ENCODE results near the gene TRIM73.
"Not testable (repeated sequence)": the region's sequence is repeated elsewhere in the genome, so short reads cannot be mapped to it uniquely, and the experiment has no call there.

TRIM73 gene

GRCh38 chr7:75397865-75398264 lies 2.4 kb downstream of the TRIM73 start:
- not testable (repeated sequence) for H3K4me1 ChIP-seq (ENCODE audit: low read length); H3K27ac ChIP-seq (ENCODE audit: low read length); H3K9ac ChIP-seq (ENCODE audit: low read length); H3K27me3 ChIP-seq (ENCODE audit: low read depth, low read length); H3K79me2 ChIP-seq (ENCODE audit: low read length); H3K4me2 ChIP-seq (ENCODE audit: low read length); H3K36me3 ChIP-seq (replicated peaks; ENCODE audit: low read depth, low read length); H2AFZ ChIP-seq (ENCODE audit: low read depth, low read length); H4K20me1 ChIP-seq (ENCODE audit: insufficient read depth, low read length); H3K4me3 ChIP-seq (ENCODE audit: low read length); H3K9me3 ChIP-seq (ENCODE audit: insufficient read depth, low read length)

DNA sequence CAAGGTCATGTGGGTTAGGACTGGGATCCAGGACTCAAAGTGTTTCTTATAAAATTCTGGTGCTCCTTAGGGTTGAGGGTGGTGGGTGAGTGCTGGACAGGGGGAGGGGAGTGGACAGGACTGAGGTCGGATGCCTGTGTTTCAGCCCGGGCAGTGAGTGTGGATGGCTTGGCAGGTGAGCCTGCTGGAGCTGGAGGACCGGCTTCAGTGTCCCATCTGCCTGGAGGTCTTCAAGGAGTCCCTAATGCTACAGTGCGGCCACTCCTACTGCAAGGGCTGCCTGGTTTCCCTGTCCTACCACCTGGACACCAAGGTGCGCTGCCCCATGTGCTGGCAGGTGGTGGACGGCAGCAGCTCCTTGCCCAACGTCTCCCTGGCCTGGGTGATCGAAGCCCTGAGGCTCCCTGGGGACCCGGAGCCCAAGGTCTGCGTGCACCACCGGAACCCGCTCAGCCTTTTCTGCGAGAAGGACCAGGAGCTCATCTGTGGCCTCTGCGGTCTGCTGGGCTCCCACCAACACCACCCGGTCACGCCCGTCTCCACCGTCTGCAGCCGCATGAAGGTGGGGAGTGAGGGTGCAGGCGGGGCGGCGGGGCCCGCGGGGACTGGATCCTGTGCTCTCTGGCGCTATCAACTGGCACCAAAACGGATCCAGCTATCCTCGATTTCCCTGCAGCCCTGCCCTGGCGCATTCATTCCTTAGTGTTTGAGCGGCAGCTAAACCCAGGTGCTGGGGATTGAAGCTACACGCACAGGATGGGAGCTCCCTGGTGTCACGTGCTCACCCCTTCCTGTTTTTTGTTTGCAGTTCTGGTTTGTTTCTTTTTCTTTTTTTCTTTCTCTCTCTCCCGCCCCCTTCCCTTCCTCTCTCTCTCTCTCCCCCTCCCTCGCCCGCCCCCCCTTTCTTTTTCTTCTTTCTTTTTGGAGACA lies 3.6 kb downstream of the TRIM73 start:
- not testable (repeated sequence) for H2AFZ ChIP-seq (ENCODE audit: low read depth, low read length); H3K36me3 ChIP-seq (replicated peaks; ENCODE audit: low read depth, low read length); H3K4me3 ChIP-seq (ENCODE audit: low read length); H3K27me3 ChIP-seq (ENCODE audit: low read depth, low read length); H3K9ac ChIP-seq (ENCODE audit: low read length); H4K20me1 ChIP-seq (ENCODE audit: insufficient read depth, low read length); H3K9me3 ChIP-seq (ENCODE audit: insufficient read depth, low read length); H3K4me1 ChIP-seq (ENCODE audit: low read length); H3K27ac ChIP-seq (ENCODE audit: low read length); H3K4me2 ChIP-seq (ENCODE audit: low read length); H3K79me2 ChIP-seq (ENCODE audit: low read length)

DNA sequence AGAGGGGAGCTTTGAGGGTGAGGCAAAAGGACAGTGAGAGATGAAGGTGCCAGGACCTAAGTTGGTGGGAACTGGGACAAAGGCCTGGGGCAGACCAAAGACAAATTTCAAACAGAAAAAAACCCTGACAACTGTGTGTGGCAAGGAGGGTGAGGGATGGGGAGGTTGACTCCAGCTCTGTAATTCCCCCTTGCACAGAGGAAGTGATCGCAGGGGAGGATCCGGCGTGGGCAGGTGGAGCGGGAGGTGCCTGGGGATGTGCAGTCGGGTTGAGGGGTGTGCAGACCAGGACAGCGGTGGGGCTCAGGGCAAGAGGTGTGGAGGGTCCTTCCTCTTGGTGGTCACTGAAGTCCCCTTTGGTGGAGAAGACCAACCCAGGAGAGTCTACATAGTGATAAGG lies 5.1 kb downstream of the TRIM73 start:
- H3K79me2 ChIP-seq (ENCODE audit: low read length); H3K4me2 ChIP-seq (ENCODE audit: low read length); H3K9me3 ChIP-seq (ENCODE audit: insufficient read depth, low read length); H3K4me1 ChIP-seq (ENCODE audit: low read length); H3K36me3 ChIP-seq (replicated peaks; ENCODE audit: low read depth, low read length); H3K27me3 ChIP-seq (ENCODE audit: low read depth, low read length); H3K9ac ChIP-seq (ENCODE audit: low read length); H2AFZ ChIP-seq (ENCODE audit: low read depth, low read length); H3K4me3 ChIP-seq (ENCODE audit: low read length); H4K20me1 ChIP-seq (ENCODE audit: insufficient read depth, low read length); H3K27ac ChIP-seq (ENCODE audit: low read length): not testable (repeated sequence)

- not testable (repeated sequence) for H3K4me1 ChIP-seq (ENCODE audit: low read length); H3K79me2 ChIP-seq (ENCODE audit: low read length); H3K4me2 ChIP-seq (ENCODE audit: low read length); H3K9ac ChIP-seq (ENCODE audit: low read length); H3K27me3 ChIP-seq (ENCODE audit: low read depth, low read length); H3K36me3 ChIP-seq (replicated peaks; ENCODE audit: low read depth, low read length); H3K4me3 ChIP-seq (ENCODE audit: low read length); H2AFZ ChIP-seq (ENCODE audit: low read depth, low read length); H3K9me3 ChIP-seq (ENCODE audit: insufficient read depth, low read length); H4K20me1 ChIP-seq (ENCODE audit: insufficient read depth, low read length); H3K27ac ChIP-seq (ENCODE audit: low read length)
Observed at GRCh38 chr7:75403455-75404443, 8.3 kb downstream of the TRIM73 start.

- H3K79me2 ChIP-seq (ENCODE audit: low read length); H3K36me3 ChIP-seq (replicated peaks; ENCODE audit: low read depth, low read length); H3K9ac ChIP-seq (ENCODE audit: low read length); H3K27ac ChIP-seq (ENCODE audit: low read length); H3K9me3 ChIP-seq (ENCODE audit: insufficient read depth, low read length); H2AFZ ChIP-seq (ENCODE audit: low read depth, low read length); H3K4me2 ChIP-seq (ENCODE audit: low read length); H3K4me3 ChIP-seq (ENCODE audit: low read length); H3K4me1 ChIP-seq (ENCODE audit: low read length); H4K20me1 ChIP-seq (ENCODE audit: insufficient read depth, low read length); H3K27me3 ChIP-seq (ENCODE audit: low read depth, low read length): not testable (repeated sequence)
Observed at GRCh38 chr7:75404663-75405062, 9.2 kb downstream of the TRIM73 start.

DNA sequence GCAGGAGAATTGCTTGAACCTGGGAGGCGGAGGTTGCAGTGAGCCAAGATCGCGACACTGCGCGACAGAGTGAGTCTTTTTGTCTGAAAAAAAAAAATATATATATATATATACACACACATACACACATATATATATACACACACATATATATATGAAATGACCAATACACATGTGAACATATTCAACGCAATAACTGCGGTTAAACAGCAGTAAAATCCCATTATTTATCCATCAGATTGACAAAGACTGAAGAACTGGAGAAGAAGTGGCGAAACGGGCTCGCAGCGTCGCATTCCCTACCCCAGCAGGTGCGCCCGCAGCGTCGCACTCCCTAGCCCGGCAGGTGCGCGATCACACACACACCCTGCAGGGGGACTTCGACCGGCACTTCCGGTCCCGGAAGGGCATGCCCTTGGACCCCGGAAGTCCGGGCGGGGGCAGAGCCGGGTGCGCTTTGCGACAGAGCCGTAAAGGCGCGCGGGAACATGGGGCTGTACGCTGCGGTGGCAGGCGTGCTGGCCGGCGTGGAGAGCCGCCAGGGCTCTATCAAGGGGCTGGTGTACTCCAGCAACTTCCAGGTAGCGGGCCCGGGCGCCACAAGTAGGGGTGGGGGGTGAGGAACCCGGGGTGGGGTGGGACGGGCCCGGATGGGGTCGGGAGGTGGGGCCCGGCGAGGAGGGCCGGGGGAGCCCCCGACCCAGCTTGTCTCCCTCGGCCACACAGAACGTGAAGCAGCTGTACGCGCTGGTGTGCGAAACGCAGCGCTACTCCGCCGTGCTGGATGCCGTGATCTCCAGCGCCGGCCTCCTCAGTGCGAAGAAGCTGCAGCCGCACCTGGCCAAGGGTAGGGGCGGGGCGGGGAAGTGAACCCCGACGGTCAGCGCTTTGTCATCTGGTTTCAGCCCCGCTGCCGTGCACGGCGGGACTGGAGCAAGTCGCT lies 14.7 kb downstream of the TRIM73 start:
- H3K79me2 ChIP-seq (ENCODE audit: low read length); H3K4me3 ChIP-seq (ENCODE audit: low read length); H3K9me3 ChIP-seq (ENCODE audit: insufficient read depth, low read length); H3K27me3 ChIP-seq (ENCODE audit: low read depth, low read length); H4K20me1 ChIP-seq (ENCODE audit: insufficient read depth, low read length); H3K4me1 ChIP-seq (ENCODE audit: low read length); H2AFZ ChIP-seq (ENCODE audit: low read depth, low read length); H3K4me2 ChIP-seq (ENCODE audit: low read length); H3K27ac ChIP-seq (ENCODE audit: low read length); H3K9ac ChIP-seq (ENCODE audit: low read length); H3K36me3 ChIP-seq (replicated peaks; ENCODE audit: low read depth, low read length): not testable (repeated sequence)

DNA sequence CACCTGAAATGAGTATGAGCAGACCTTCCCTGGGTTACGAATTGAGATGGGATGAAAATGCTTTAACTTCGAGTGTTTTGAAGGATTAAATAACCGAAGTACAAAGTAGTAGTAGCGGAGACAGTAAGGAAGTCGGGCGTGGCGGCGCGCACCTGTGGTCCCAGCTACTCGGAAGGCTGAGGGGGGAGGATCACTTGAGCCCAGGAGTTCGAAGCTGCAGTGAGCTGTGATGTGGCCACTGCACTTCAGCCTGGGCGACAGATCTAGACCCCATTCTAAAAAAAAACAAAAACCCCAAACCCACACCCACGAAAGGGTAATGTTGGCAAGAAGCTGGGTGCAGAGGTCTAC lies 15.4 kb downstream of the TRIM73 start:
- not testable (repeated sequence) for H3K4me1 ChIP-seq (ENCODE audit: low read length); H3K9ac ChIP-seq (ENCODE audit: low read length)

GRCh38 chr7:75414204-75414603 lies 18.8 kb downstream of the TRIM73 start:
- H3K4me3 ChIP-seq (ENCODE audit: low read length); H3K27me3 ChIP-seq (ENCODE audit: low read depth, low read length); H4K20me1 ChIP-seq (ENCODE audit: insufficient read depth, low read length); H3K9ac ChIP-seq (ENCODE audit: low read length); H3K4me1 ChIP-seq (ENCODE audit: low read length); H3K27ac ChIP-seq (ENCODE audit: low read length); H3K36me3 ChIP-seq (replicated peaks; ENCODE audit: low read depth, low read length); H3K4me2 ChIP-seq (ENCODE audit: low read length); H3K79me2 ChIP-seq (ENCODE audit: low read length); H3K9me3 ChIP-seq (ENCODE audit: insufficient read depth, low read length); H2AFZ ChIP-seq (ENCODE audit: low read depth, low read length): not testable (repeated sequence)

More for the DNA sequence above, 15.4 kb downstream of the TRIM73 start:
- H3K27me3 ChIP-seq (ENCODE audit: low read depth, low read length); H4K20me1 ChIP-seq (ENCODE audit: insufficient read depth, low read length); H3K4me2 ChIP-seq (ENCODE audit: low read length); H3K4me3 ChIP-seq (ENCODE audit: low read length); H3K27ac ChIP-seq (ENCODE audit: low read length); H3K79me2 ChIP-seq (ENCODE audit: low read length); H2AFZ ChIP-seq (ENCODE audit: low read depth, low read length); H3K9me3 ChIP-seq (ENCODE audit: insufficient read depth, low read length); H3K36me3 ChIP-seq (replicated peaks; ENCODE audit: low read depth, low read length): not testable (repeated sequence)

Data from OCI-LY3 (cell line).